OCI-LY1 (cell line): Measurements from ENCODE around the gene SRCIN1.

Source experiments
- H2AFZ ChIP-seq: fragments of 200-600 bp; sonication (generic), shearing (Covaris generic); 2 replicates; pipeline ENCODE4 v1.6.0; 2014; ENCODE audit warnings: antibody characterized with exemption, mild to moderate bottlenecking, low read length
- H3F3A ChIP-seq: fragments of 200-600 bp; sonication (generic), shearing (Covaris generic); 2 replicates; pipeline ENCODE4 v1.6.0; 2014; ENCODE audit warnings: mild to moderate bottlenecking, antibody characterized with exemption, low read length, moderate library complexity; ENCODE audit not compliant: insufficient read depth
- H3K27ac ChIP-seq: fragments of 200-600 bp; sonication (generic); 2 replicates; pipeline ENCODE4 v1.5.1; 2014; ENCODE audit warnings: low read length, mixed run types, mild to moderate bottlenecking, low read depth; ENCODE audit not compliant: poor library complexity, severe bottlenecking
- H3K27me3 ChIP-seq: fragments of 200-600 bp; sonication (generic); 2 replicates; pipeline ENCODE4 v1.6.0; 2014; ENCODE audit warnings: antibody characterized with exemption, mild to moderate bottlenecking, low read length, moderate library complexity; ENCODE audit not compliant: insufficient read depth
- H3K36me3 ChIP-seq: fragments of 200-600 bp; sonication (generic); 2 replicates; pipeline ENCODE4 v1.6.1; 2014; ENCODE audit warnings: mild to moderate bottlenecking, antibody characterized with exemption, low read length, moderate library complexity, mixed read lengths; ENCODE audit not compliant: insufficient read depth
- H3K4me1 ChIP-seq: fragments of 200-600 bp; sonication (generic); 2 replicates; pipeline ENCODE4 v1.5.1; 2014; ENCODE audit warnings: mild to moderate bottlenecking, low read length, moderate library complexity; ENCODE audit not compliant: insufficient read depth, severe bottlenecking
- H3K4me2 ChIP-seq: fragments of 200-600 bp; sonication (generic), shearing (Covaris generic); 2 replicates; pipeline ENCODE4 v1.6.1; 2014; ENCODE audit warnings: low read length
- H3K4me3 ChIP-seq: fragments of 200-600 bp; sonication (generic); 2 replicates; pipeline ENCODE4 v1.5.1; 2014; ENCODE audit warnings: low read length, low read depth, mild to moderate bottlenecking, mixed read lengths; ENCODE audit not compliant: poor library complexity, severe bottlenecking
- H3K79me2 ChIP-seq: fragments of 200-600 bp; shearing (Covaris generic); 2 replicates; pipeline ENCODE4 v1.6.1; 2016; ENCODE audit warnings: mixed run types, low read length, mixed read lengths; ENCODE audit not compliant: insufficient read depth
- H3K9ac ChIP-seq: fragments of 200-600 bp; sonication (generic), shearing (Covaris generic); 2 replicates; pipeline ENCODE4 v1.6.1; 2014; ENCODE audit warnings: mild to moderate bottlenecking, low read length, mixed read lengths
- H3K9me2 ChIP-seq: fragments of 200-600 bp; sonication (generic), shearing (Covaris generic); 2 replicates; pipeline ENCODE4 v1.6.1; 2014; ENCODE audit warnings: low read depth, mild to moderate bottlenecking, low read length, mixed read lengths
- H3K9me3 ChIP-seq: fragments of 200-600 bp; shearing (Covaris generic); 2 replicates; pipeline ENCODE4 v1.6.1; 2014; ENCODE audit warnings: low read length, mixed read lengths
- H4K20me1 ChIP-seq: fragments of 200-600 bp; sonication (generic), shearing (Covaris generic); 2 replicates; pipeline ENCODE4 v1.6.0; 2016; ENCODE audit warnings: mild to moderate bottlenecking, low read length; ENCODE audit not compliant: insufficient read depth
- CTCF ChIP-seq: fragments of 200-600 bp; sonication (generic), shearing (Covaris generic); IDR thresholded peaks from 2 replicates; pipeline ENCODE4 v1.5.1; 2017; ENCODE audit warnings: mild to moderate bottlenecking, antibody characterized with exemption, low read length, moderate library complexity, mixed read lengths
- EZH2 ChIP-seq: fragments of 200-600 bp; sonication (generic), shearing (Covaris generic); IDR thresholded peaks from 2 replicates; pipeline ENCODE4 v1.8.0; 2017; ENCODE audit warnings: borderline replicate concordance, mixed run types, mild to moderate bottlenecking, antibody characterized with exemption, low read length, moderate library complexity, mixed read lengths

SRCIN1 gene

GRCh38 chr17:38541281-38541680 lies 64.5 kb downstream of the SRCIN1 start:
- Histone ChIP-seq H3K4me1 (no peaks in the 10 kb centered on the region), H3K9me3 (no peaks in the 10 kb centered on the region), H3K27ac (no peak overlapping the region), H3K27me3 (0 out of 2 replicates have a peak, but pooled peaks cover 6% of the 10 kb centered on the region), H3K9me2 (no peaks in the 10 kb centered on the region), H3K36me3 (no peaks in the 10 kb centered on the region), H3K9ac (no peak overlapping the region), H3K4me2 (no peak overlapping the region), H3K4me3 (no peak overlapping the region), H3F3A (no peaks in the 10 kb centered on the region), H4K20me1 (no peaks in the 10 kb centered on the region), H2AFZ (no peak overlapping the region), H3K79me2 (no peaks in the 10 kb centered on the region)
- no peak for TF ChIP-seq EZH2

GRCh38 chr17:38540514-38541045 lies 65.2 kb downstream of the SRCIN1 start:
- H3K79me2 ChIP-seq = no peaks in the 10 kb centered on the region

GRCh38 chr17:38539386-38539785 lies 66.4 kb downstream of the SRCIN1 start:
- H3K36me3 ChIP-seq = no peaks in the 10 kb centered on the region

More at GRCh38 chr17:38540514-38541045, 65.2 kb downstream of the SRCIN1 start:
- H3K4me1 ChIP-seq = no peaks in the 10 kb centered on the region
- TF ChIP-seq EZH2 = no peak
- TF ChIP-seq CTCF = no peak
- H3F3A ChIP-seq = no peaks in the 10 kb centered on the region
- H3K27ac ChIP-seq = no peak overlapping the region
- H3K36me3 ChIP-seq = no peaks in the 10 kb centered on the region
- H3K27me3 ChIP-seq = 0 out of 2 replicates have a peak, but pooled peaks cover 12% of the 10 kb centered on the region
- H2AFZ ChIP-seq = no peak overlapping the region
- no peaks in the 10 kb centered on the region for H3K9me3 ChIP-seq
- no peaks in the 10 kb centered on the region for H3K9me2 ChIP-seq
- no peaks in the 10 kb centered on the region for H4K20me1 ChIP-seq
- H3K4me3 ChIP-seq = no peak overlapping the region
- H3K9ac ChIP-seq = no peak overlapping the region
- no peak overlapping the region for H3K4me2 ChIP-seq

More at GRCh38 chr17:38539386-38539785, 66.4 kb downstream of the SRCIN1 start:
- H3K9me2 ChIP-seq = no peaks in the 10 kb centered on the region
- H3K4me2 ChIP-seq = no peak overlapping the region
- H4K20me1 ChIP-seq = no peaks in the 10 kb centered on the region
- TF ChIP-seq CTCF = no peak
- no peak for TF ChIP-seq EZH2
- H3K27me3 ChIP-seq = 0 out of 2 replicates have a peak, but pooled peaks cover 12% of the 10 kb centered on the region
- no peak overlapping the region for H3K9ac ChIP-seq
- H3K27ac ChIP-seq = no peak overlapping the region
- no peaks in the 10 kb centered on the region for H3F3A ChIP-seq
- no peaks in the 10 kb centered on the region for H3K4me1 ChIP-seq
- H3K9me3 ChIP-seq = no peaks in the 10 kb centered on the region
- H3K4me3 ChIP-seq = no peak overlapping the region
- H3K79me2 ChIP-seq = no peaks in the 10 kb centered on the region
- no peak overlapping the region for H2AFZ ChIP-seq
